ENCODE results near the gene C1orf87.
"Not testable (repeated sequence)": the region's sequence is repeated elsewhere in the genome, so short reads cannot be mapped to it uniquely, and the experiment has no call there.

DNA sequence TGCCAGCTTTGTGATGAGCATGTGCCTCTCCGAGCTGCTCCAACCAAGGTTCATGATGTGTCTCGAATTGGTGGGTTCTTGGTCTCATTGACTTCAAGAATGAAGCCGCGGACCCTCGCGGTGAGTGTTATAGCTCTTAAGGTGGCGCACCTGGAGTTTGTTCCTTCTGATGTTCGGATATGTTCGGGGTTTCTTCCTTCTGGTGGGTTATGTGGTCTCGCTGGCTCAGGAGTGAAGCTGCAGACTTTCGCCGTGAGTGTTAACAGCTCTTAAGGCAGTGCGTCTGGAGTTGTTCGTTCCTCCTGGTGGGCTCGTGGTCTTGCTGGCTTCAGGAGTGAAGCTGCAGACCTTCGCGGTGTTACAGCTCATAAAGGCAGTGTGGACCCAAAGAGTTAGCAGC lies 104.8 kb downstream of the C1orf87 start:
- TF ChIP-seq, protein P1, sequence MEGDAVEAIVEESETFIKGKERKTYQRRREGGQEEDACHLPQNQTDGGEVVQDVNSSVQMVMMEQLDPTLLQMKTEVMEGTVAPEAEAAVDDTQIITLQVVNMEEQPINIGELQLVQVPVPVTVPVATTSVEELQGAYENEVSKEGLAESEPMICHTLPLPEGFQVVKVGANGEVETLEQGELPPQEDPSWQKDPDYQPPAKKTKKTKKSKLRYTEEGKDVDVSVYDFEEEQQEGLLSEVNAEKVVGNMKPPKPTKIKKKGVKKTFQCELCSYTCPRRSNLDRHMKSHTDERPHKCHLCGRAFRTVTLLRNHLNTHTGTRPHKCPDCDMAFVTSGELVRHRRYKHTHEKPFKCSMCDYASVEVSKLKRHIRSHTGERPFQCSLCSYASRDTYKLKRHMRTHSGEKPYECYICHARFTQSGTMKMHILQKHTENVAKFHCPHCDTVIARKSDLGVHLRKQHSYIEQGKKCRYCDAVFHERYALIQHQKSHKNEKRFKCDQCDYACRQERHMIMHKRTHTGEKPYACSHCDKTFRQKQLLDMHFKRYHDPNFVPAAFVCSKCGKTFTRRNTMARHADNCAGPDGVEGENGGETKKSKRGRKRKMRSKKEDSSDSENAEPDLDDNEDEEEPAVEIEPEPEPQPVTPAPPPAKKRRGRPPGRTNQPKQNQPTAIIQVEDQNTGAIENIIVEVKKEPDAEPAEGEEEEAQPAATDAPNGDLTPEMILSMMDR (IDR thresholded peaks at IDR 0.05): not testable (repeated sequence)
- not testable (repeated sequence) for TF ChIP-seq POLR2A (IDR thresholded peaks at IDR 0.05)

Measured in adrenal gland (tissue), 5 donors.